ENCODE results near the gene ZNF511. TPM values are rescaled to one million over a fixed set of nuclear protein-coding genes. Genes with fewer than 3 reads are reported as not detected.

The ZNF511 gene
- total and polyA plus RNA-seq, 10 donors, result 26.3 to 50.6 (median 30.5) TPM

GRCh38 chr10:133276435-133277201 lies 32.1 kb upstream of the ZNF511 start, which contains the start of gene ADAM8:
TSS of gene ADAM8 (minus strand) at chr10:133276868. CDS start at chr10:133276817, 51 bp downstream.
- peak; percentile 95 for DNase-seq
- H3K27me3 ChIP-seq (replicated peaks in 1 of 7), result peaks cover 0 to 32% (median 7%) of the 10 kb centered on the region in 7 donors
- H3K27ac ChIP-seq, result peak within 1 kb of the TSS; percentile 66 to 98 (median 88)
- intact Hi-C loops (cut with DNase I; ENCODE audit: low total_unique reads), result no loop called here
- peaks cover 17 to 83% (median 64%) of the 10 kb centered on the region in 6 donors for H3K4me1 ChIP-seq
- no peak for TF ChIP-seq POLR2A (IDR thresholded peaks at IDR 0.05)
- TF ChIP-seq POLR2AphosphoS5 (IDR thresholded peaks at IDR 0.05), result peak; percentile 70 to 86 (median 79)
- TF ChIP-seq, protein P1, sequence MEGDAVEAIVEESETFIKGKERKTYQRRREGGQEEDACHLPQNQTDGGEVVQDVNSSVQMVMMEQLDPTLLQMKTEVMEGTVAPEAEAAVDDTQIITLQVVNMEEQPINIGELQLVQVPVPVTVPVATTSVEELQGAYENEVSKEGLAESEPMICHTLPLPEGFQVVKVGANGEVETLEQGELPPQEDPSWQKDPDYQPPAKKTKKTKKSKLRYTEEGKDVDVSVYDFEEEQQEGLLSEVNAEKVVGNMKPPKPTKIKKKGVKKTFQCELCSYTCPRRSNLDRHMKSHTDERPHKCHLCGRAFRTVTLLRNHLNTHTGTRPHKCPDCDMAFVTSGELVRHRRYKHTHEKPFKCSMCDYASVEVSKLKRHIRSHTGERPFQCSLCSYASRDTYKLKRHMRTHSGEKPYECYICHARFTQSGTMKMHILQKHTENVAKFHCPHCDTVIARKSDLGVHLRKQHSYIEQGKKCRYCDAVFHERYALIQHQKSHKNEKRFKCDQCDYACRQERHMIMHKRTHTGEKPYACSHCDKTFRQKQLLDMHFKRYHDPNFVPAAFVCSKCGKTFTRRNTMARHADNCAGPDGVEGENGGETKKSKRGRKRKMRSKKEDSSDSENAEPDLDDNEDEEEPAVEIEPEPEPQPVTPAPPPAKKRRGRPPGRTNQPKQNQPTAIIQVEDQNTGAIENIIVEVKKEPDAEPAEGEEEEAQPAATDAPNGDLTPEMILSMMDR (IDR thresholded peaks at IDR 0.05 in 8 of 11, conservative IDR thresholded peaks at IDR 0.05 in 3 of 11), result no peak
- H3K36me3 ChIP-seq, result peaks cover 2 to 56% (median 32%) of the 10 kb centered on the region in 6 donors
- H3K4me3 ChIP-seq, result peak within 1 kb of the TSS; percentile 38 to 72 (median 52)
- 2 to 8% (median 5%) methylated on average over 11 to 63 of the region's 63 CpGs for WGBS, 5 donors
- H3K9me3 ChIP-seq, result no peaks in the 10 kb centered on the region

DNA sequence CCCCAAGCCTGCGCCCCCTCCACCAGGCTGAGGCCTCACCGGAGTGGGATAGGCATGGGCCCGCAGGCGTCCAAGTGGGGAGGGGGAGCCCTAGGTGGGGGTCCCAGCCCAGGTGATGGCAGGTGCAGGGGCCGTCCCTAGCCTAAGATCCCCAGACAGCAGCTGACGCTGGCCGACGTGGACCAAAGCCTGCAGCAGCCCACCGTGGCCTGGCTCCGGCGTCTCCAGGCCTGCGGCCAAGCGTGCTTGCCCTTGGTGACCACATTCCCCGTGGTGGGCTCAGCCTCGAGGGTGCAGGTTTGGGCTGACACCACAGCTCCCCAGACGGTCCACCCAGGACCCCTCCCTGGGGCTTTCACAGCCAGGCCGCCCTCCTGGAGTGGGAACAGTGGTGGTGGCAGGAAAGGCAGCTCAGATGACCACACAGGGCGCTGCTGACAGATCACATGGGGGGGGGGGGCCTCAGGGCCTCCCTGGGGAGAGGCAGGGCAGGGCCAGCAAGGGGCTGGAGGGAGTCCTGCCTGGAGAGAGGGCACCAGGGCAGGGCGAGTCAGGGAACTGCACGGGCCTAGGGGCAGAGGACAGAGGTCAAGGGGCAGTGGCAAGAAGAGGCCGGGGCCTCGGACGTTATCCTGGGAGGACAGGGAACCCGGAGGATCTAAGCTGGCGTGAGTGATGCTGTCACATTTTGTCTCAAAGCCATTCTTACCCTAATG lies 31.3 kb upstream of the ZNF511 start:
- peaks cover 17 to 83% (median 64%) of the 10 kb centered on the region in 6 donors for H3K4me1 ChIP-seq
- H3K4me3 ChIP-seq, result peak overlapping the region in 3 of 8 donors; percentile 51 to 72 (median 55)
- no peaks in the 10 kb centered on the region for H3K9me3 ChIP-seq
- TF ChIP-seq, protein P1 (IDR thresholded peaks at IDR 0.05 in 8 of 11, conservative IDR thresholded peaks at IDR 0.05 in 3 of 11), result no peak
- TF ChIP-seq POLR2A (IDR thresholded peaks at IDR 0.05), result no peak
- TF ChIP-seq POLR2AphosphoS5 (IDR thresholded peaks at IDR 0.05), result no peak
- intact Hi-C loops (cut with DNase I; ENCODE audit: low total_unique reads), result no loop called here
- peaks cover 2 to 56% (median 35%) of the 10 kb centered on the region in 6 donors for H3K36me3 ChIP-seq
- WGBS, 5 donors, result 74 to 83% (median 78%) methylated on average over 14 to 25 of the region's 25 CpGs
- peak overlapping the region; percentile 66 to 98 (median 88) for H3K27ac ChIP-seq
- H3K27me3 ChIP-seq (replicated peaks in 1 of 7), result peaks cover 0 to 32% (median 7%) of the 10 kb centered on the region in 7 donors
- peak; percentile 89 for DNase-seq

- peaks cover 2 to 56% (median 35%) of the 10 kb centered on the region in 6 donors for H3K36me3 ChIP-seq
- H3K27me3 ChIP-seq (replicated peaks in 1 of 7), result peaks cover 0 to 32% (median 7%) of the 10 kb centered on the region in 7 donors
- peaks cover 17 to 79% (median 64%) of the 10 kb centered on the region in 6 donors for H3K4me1 ChIP-seq
- peak overlapping the region; percentile 66 to 98 (median 88) for H3K27ac ChIP-seq
- DNase-seq, result no peak
- H3K9me3 ChIP-seq, result no peaks in the 10 kb centered on the region
- WGBS, 5 donors, result 38 to 53% (median 46%) methylated on average over 12 of the region's 12 CpGs
- intact Hi-C loops (cut with DNase I; ENCODE audit: low total_unique reads), result no loop called here
- peak overlapping the region in 4 of 8 donors; percentile 8 to 72 (median 14) for H3K4me3 ChIP-seq
- no peak for TF ChIP-seq POLR2A (IDR thresholded peaks at IDR 0.05)
- TF ChIP-seq POLR2AphosphoS5 (IDR thresholded peaks at IDR 0.05), result no peak
- TF ChIP-seq, protein P1 (IDR thresholded peaks at IDR 0.05 in 8 of 11, conservative IDR thresholded peaks at IDR 0.05 in 3 of 11), result no peak
Measured at GRCh38 chr10:133277993-133278576, 30.6 kb upstream of the ZNF511 start.
